HEK293 (cell line): ENCODE data around the gene SPEM1.

ENCODE experiments used
- CTCF ChIP-seq: fragments of 450-650 bp; formaldehyde crosslinking; IDR thresholded peaks from 2 replicates; pipeline ENCODE4 v1.5.1; 2016; ENCODE audit warnings: missing biosample characterization, missing genetic modification characterization
- SALL2 ChIP-seq: fragments of 450-650 bp; formaldehyde crosslinking; IDR thresholded peaks from 2 replicates; pipeline ENCODE4 v1.5.0; 2017; ENCODE audit warnings: missing biosample characterization, mild to moderate bottlenecking, missing genetic modification characterization, borderline replicate concordance
- SP2 ChIP-seq: fragments of 450-650 bp; formaldehyde crosslinking; IDR thresholded peaks from 2 replicates; pipeline ENCODE4 v1.5.1; 2016; ENCODE audit warnings: missing biosample characterization, missing genetic modification characterization
- TCF7L2 ChIP-seq: IDR thresholded peaks from 2 replicates; pipeline ENCODE4 v1.6.1; 2011; ENCODE audit warnings: low read depth, mild to moderate bottlenecking, inconsistent platforms, low read length, moderate library complexity, borderline replicate concordance
- ZNF280D ChIP-seq: fragments of 450-650 bp; formaldehyde crosslinking; IDR thresholded peaks from 2 replicates; pipeline ENCODE4 v1.5.1; 2016; ENCODE audit warnings: missing biosample characterization, missing genetic modification characterization

GRCh38 chr17:7428557-7428956, 8.4 kb downstream of the SPEM1 start, which contains the start of gene SPEM3:
- TF ChIP-seq CTCF (tag by site-specific recombination), result no peak
- no peak for TF ChIP-seq TCF7L2
- no peak for TF ChIP-seq SP2
- no peak for TF ChIP-seq SALL2 (tag by site-specific recombination)
- no peak for TF ChIP-seq ZNF280D
